OCI-LY3 (cell line): ENCODE results near the gene TRIM31.

Source experiments
- H2AFZ ChIP-seq: fragments of 200-600, 300-600 bp; shearing (Covaris generic); 2 replicates; pipeline ENCODE4 v1.6.0; 2014; ENCODE audit warnings: antibody characterized with exemption, low read depth, low read length
- H3K27ac ChIP-seq: fragments of 200-600, 300-600 bp; sonication (generic); 2 replicates; pipeline ENCODE4 v1.5.1; 2014; ENCODE audit warnings: mild to moderate bottlenecking, low read length, moderate library complexity, mixed read lengths
- H3K27me3 ChIP-seq: fragments of 200-600, 300-600 bp; sonication (generic); 2 replicates; pipeline ENCODE4 v1.6.1; 2014; ENCODE audit warnings: low read depth, low read length, mixed read lengths
- H3K36me3 ChIP-seq: fragments of 200-600, 300-600 bp; sonication (generic); replicated peaks from 2 replicates; pipeline ENCODE3; 2014; ENCODE audit warnings: low read depth, low read length, mixed read lengths
- H3K4me1 ChIP-seq: fragments of 300-600, 200-600 bp; sonication (generic); 2 replicates; pipeline ENCODE4 v1.6.1; 2014; ENCODE audit warnings: low read length, mixed read lengths
- H3K4me2 ChIP-seq: fragments of 200-600, 300-600 bp; sonication (generic); 2 replicates; pipeline ENCODE4 v1.6.1; 2014; ENCODE audit warnings: low read length, mixed read lengths
- H3K4me3 ChIP-seq: fragments of 300-600, 200-600 bp; sonication (generic); 2 replicates; pipeline ENCODE4 v1.5.1; 2014; ENCODE audit warnings: antibody characterized with exemption, mild to moderate bottlenecking, low read length, moderate library complexity
- H3K79me2 ChIP-seq: fragments of 300-600, 200-600 bp; shearing (Covaris generic); 2 replicates; pipeline ENCODE4 v1.6.1; 2014; ENCODE audit warnings: mild to moderate bottlenecking, low read length, mixed read lengths
- H3K9ac ChIP-seq: fragments of 300-600, 200-600 bp; shearing (Covaris generic); 2 replicates; pipeline ENCODE4 v1.6.0; 2014; ENCODE audit warnings: mild to moderate bottlenecking, low read length, moderate library complexity
- H3K9me3 ChIP-seq: fragments of 200-600, 300-600 bp; shearing (Covaris generic); 2 replicates; pipeline ENCODE4 v1.6.1; 2014; ENCODE audit warnings: low read length, mixed read lengths; ENCODE audit not compliant: insufficient read depth
- H4K20me1 ChIP-seq: fragments of 200-600, 300-600 bp; sonication (generic); 2 replicates; pipeline ENCODE4 v1.6.1; 2016; ENCODE audit warnings: low read length, mixed read lengths; ENCODE audit not compliant: insufficient read depth
- EZH2phosphoT487 ChIP-seq: fragments of 200-600 bp; shearing (Covaris generic); IDR thresholded peaks from 2 replicates; pipeline ENCODE4 v1.6.1; 2018; ENCODE audit warnings: antibody characterized with exemption, mixed run types, low read depth
- TF ChIP-seq, protein P1 (sequence below): fragments of 200-600, 300-600 bp; sonication (generic); IDR thresholded peaks from 2 replicates; pipeline ENCODE4 v1.5.1; 2014; ENCODE audit warnings: antibody characterized with exemption, low read length, low read depth

Gene TRIM31

DNA sequence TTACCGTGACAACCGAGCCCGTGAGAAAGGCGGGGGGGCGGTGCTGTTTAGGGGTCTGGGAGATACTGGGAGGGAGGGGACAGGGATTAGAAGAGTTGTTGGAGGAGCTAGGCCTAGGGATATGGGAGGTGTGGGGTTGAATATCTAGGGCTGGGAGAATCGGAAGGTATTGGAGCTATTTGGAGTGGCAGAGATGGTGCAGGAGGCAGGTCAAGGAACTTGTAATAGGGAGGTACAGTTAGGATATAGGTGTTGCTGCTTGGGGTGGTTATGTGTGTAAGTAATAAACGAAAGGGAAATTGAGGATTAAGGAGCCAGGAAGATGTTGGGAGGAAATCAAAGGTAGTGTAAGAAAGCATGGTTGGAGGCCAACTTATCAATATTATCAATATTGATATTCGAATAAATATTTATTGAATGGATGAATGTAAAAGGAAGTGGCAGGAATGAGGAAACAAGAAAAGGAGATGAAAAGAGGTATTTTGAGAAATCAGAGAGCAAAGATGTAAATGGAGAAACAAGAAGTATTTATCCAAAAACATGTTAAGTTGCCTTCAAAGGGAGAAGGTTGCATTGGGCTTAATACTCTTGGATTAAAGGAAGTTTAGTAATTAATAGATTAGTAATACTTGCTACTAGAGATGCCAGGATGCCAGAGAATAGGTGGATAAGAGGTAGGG, 45.3 kb downstream of the TRIM31 start:
- Histone ChIP-seq H3K27me3 (no peaks in the 10 kb centered on the region), H3K4me3 (peak overlapping the region; percentile 92), H3K4me2 (peak overlapping the region; percentile 83), H3K36me3 (peaks cover 8% of the 10 kb centered on the region), H3K9me3 (no peaks in the 10 kb centered on the region), H4K20me1 (no peaks in the 10 kb centered on the region), H3K79me2 (peaks cover 9% of the 10 kb centered on the region; the same call in 1 of the 2 replicates), H2AFZ (peak overlapping the region; percentile 78; the same call in 1 of the 2 replicates), H3K4me1 (peaks cover 10% of the 10 kb centered on the region), H3K9ac (peak overlapping the region; percentile 81), H3K27ac (peak overlapping the region; percentile 34; the same call in 1 of the 2 replicates)
- TF ChIP-seq, protein P1, sequence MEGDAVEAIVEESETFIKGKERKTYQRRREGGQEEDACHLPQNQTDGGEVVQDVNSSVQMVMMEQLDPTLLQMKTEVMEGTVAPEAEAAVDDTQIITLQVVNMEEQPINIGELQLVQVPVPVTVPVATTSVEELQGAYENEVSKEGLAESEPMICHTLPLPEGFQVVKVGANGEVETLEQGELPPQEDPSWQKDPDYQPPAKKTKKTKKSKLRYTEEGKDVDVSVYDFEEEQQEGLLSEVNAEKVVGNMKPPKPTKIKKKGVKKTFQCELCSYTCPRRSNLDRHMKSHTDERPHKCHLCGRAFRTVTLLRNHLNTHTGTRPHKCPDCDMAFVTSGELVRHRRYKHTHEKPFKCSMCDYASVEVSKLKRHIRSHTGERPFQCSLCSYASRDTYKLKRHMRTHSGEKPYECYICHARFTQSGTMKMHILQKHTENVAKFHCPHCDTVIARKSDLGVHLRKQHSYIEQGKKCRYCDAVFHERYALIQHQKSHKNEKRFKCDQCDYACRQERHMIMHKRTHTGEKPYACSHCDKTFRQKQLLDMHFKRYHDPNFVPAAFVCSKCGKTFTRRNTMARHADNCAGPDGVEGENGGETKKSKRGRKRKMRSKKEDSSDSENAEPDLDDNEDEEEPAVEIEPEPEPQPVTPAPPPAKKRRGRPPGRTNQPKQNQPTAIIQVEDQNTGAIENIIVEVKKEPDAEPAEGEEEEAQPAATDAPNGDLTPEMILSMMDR, result no peak
- TF ChIP-seq EZH2phosphoT487, result no peak

DNA sequence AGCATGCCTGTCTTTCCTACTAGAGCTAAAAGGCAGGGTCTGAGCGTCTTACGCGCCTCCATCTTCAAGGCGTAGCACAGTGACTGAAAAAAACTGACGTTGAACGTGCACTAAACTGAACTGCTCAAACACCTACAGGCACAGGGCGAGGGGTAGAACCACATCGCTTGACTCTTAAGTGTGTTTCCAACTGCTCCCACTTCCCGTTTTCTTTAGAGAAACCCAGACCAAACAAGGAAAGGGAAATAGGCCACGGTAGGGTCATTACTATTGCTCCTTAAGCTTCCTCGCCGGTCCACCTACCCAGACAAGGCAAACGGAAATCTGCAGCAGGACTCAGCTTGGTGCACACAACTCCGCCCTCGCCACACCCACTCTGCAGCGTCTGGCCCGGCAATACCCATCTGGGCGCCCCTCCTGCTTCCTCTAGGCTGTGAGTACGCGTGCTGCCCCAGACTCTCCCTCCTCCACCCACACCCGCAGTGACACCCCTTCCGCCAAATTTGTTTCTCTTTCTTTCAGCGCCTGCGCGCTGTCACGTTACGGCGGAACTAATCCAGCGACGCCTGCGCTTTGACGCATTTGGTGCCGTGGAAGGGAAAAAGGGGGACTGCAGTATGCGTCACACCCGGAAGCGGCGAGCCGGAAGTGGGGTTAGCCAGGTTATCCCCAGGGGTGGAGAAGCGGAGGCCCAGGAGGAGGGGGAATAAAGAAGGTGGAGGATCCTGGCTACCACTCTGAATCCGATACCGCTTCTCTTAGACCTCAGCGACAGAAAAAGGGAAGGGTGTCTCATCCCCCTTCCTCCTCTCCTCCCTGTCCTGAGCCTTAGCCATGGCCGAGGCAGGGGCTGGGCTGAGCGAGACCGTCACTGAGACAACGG, 46.1 kb downstream of the TRIM31 start, which contains the start of gene PPP1R11:
PPP1R11 (plus strand) TSS at position 622 of the 883 bp plus-strand sequence; CDS start at position 835, 213 bp downstream.
- TF ChIP-seq EZH2phosphoT487, result no peak
- TF ChIP-seq, protein P1, result no peak
- Histone ChIP-seq H4K20me1 (no peaks in the 10 kb centered on the region), H3K79me2 (peaks cover 14% of the 10 kb centered on the region)

DNA sequence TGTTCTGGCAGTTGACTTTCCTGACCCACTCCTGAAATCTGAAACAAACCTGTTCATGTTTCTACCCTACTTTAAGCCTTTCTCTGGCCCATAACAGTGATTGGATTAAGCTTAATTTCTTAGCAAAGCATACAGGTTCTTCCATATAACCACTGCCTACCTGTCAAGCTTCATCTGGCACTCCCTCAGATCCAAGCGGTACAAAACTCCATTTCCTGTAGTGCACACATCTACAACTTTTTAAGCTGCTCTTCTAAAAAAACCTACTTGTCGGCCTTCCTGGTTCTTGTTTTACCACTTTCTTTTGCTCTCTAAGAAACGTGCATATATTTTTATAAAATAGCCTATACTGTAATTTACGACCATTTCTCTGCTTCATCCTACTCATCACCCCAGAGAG, 46.8 kb downstream of the TRIM31 start:
- H4K20me1 ChIP-seq, result no peaks in the 10 kb centered on the region
- H2AFZ ChIP-seq, result peak overlapping the region; percentile 61; the same call in 1 of the 2 replicates
- no peaks in the 10 kb centered on the region for H3K27me3 ChIP-seq
- H3K9ac ChIP-seq, result peak overlapping the region; percentile 68
- peaks cover 15% of the 10 kb centered on the region for H3K4me1 ChIP-seq
- H3K4me3 ChIP-seq, result peak overlapping the region; percentile 92
- TF ChIP-seq EZH2phosphoT487, result no peak
- TF ChIP-seq, protein P1, result no peak
- peak overlapping the region; percentile 90 for H3K4me2 ChIP-seq
- peaks cover 21% of the 10 kb centered on the region for H3K79me2 ChIP-seq
- no peaks in the 10 kb centered on the region for H3K9me3 ChIP-seq
- peak overlapping the region; percentile 79 for H3K27ac ChIP-seq
- H3K36me3 ChIP-seq, result peaks cover 8% of the 10 kb centered on the region

More for the DNA sequence above, 46.1 kb downstream of the TRIM31 start, which contains the start of gene PPP1R11:
- peaks cover 14% of the 10 kb centered on the region for H3K4me1 ChIP-seq
- peak within 1 kb of the TSS; percentile 78; the same call in 1 of the 2 replicates for H2AFZ ChIP-seq
- peak within 1 kb of the TSS; percentile 92 for H3K4me3 ChIP-seq
- peak within 1 kb of the TSS; percentile 81 for H3K9ac ChIP-seq
- H3K27me3 ChIP-seq, result no peaks in the 10 kb centered on the region
- peak within 1 kb of the TSS; percentile 79 for H3K27ac ChIP-seq
- H3K36me3 ChIP-seq, result peaks cover 8% of the 10 kb centered on the region
- H3K9me3 ChIP-seq, result no peaks in the 10 kb centered on the region
- peak within 1 kb of the TSS; percentile 90 for H3K4me2 ChIP-seq

DNA sequence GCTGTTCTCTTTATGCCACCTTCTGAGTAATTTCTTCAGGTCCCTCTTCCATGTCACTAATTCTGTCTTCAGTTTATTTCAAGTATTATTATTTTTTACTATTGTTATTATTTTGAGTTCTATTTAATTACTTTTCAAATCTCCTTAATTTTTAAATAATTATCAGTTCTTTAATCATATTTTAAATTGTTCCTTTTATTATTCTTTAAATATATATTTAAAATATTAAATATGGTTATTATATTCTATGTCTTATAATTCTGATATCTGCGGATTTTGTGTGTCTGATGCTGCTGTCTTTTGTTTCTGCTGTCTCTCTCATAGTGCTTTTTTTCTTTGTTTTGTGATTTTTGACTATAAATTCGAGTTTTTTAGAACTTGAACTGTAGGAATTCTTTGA, 49.6 kb downstream of the TRIM31 start:
- Histone ChIP-seq H3K27ac (no peak overlapping the region), H3K4me2 (no peak overlapping the region), H3K27me3 (no peaks in the 10 kb centered on the region), H3K79me2 (peaks cover 33% of the 10 kb centered on the region), H4K20me1 (no peaks in the 10 kb centered on the region), H3K4me1 (peaks cover 20% of the 10 kb centered on the region), H3K36me3 (peaks cover 8% of the 10 kb centered on the region), H2AFZ (no peak overlapping the region), H3K4me3 (no peak overlapping the region), H3K9me3 (no peaks in the 10 kb centered on the region), H3K9ac (no peak overlapping the region)
- TF ChIP-seq EZH2phosphoT487, result no peak
- TF ChIP-seq, protein P1, result no peak
